Chondrocyte (in vitro differentiated cells): ENCODE data around the gene CFAP298. TPM values are rescaled to one million over a fixed set of nuclear protein-coding genes. Genes with fewer than 3 reads are reported as not detected.

Source experiments
- DNase-seq: peaks from one replicate; pipeline ENCODE4 v3.0.0; 2021; ENCODE audit warnings: mixed read lengths, low spot score
- H3K27ac Mint-ChIP-seq: one replicate; pipeline ENCODE4 v1.8.0; 2021; ENCODE audit warnings: mild to moderate bottlenecking, moderate library complexity, mixed read lengths; ENCODE audit not compliant: unreplicated experiment
- H3K27me3 Mint-ChIP-seq: 2 replicates; pipeline ENCODE4 v1.8.0; 2021; ENCODE audit warnings: low read depth, mixed read lengths
- H3K36me3 Mint-ChIP-seq: 2 replicates; pipeline ENCODE4 v1.8.0; 2021; ENCODE audit warnings: low read depth, mixed read lengths
- H3K4me1 Mint-ChIP-seq: 2 replicates; pipeline ENCODE4 v1.8.0; 2021; ENCODE audit warnings: low read depth, mild to moderate bottlenecking, mixed read lengths
- H3K4me3 Mint-ChIP-seq: one replicate; pipeline ENCODE4 v1.8.0; 2021; ENCODE audit warnings: mild to moderate bottlenecking, moderate library complexity, mixed read lengths; ENCODE audit not compliant: unreplicated experiment
- H3K9me3 Mint-ChIP-seq: 2 replicates; pipeline ENCODE4 v1.8.0; 2021; ENCODE audit warnings: low read depth, mixed read lengths
- total RNA-seq: library from RNA; stranded (reverse); gene quantifications from 3 replicates; pipeline ENCODE4 v1.2.1, GENCODE V29; 2021
- TF ChIP-seq, protein P1 (sequence below): fragments of 200-600 bp; sonication (generic); IDR thresholded peaks from 2 replicates; pipeline ENCODE4 v1.5.0; 2021; ENCODE audit warnings: antibody characterized with exemption, mild to moderate bottlenecking, moderate library complexity

The CFAP298 gene
- total RNA-seq, 1 donor from 2014 or later: 25.3 TPM

GRCh38 chr21:32595431-32595830 is 16.7 kb downstream of the CFAP298 start:
- H3K4me1 Mint-ChIP-seq: peaks cover 3% of the 10 kb centered on the region
- TF ChIP-seq, protein P1, sequence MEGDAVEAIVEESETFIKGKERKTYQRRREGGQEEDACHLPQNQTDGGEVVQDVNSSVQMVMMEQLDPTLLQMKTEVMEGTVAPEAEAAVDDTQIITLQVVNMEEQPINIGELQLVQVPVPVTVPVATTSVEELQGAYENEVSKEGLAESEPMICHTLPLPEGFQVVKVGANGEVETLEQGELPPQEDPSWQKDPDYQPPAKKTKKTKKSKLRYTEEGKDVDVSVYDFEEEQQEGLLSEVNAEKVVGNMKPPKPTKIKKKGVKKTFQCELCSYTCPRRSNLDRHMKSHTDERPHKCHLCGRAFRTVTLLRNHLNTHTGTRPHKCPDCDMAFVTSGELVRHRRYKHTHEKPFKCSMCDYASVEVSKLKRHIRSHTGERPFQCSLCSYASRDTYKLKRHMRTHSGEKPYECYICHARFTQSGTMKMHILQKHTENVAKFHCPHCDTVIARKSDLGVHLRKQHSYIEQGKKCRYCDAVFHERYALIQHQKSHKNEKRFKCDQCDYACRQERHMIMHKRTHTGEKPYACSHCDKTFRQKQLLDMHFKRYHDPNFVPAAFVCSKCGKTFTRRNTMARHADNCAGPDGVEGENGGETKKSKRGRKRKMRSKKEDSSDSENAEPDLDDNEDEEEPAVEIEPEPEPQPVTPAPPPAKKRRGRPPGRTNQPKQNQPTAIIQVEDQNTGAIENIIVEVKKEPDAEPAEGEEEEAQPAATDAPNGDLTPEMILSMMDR: no peak
- no peaks in the 10 kb centered on the region for H3K27me3 Mint-ChIP-seq
- peak; percentile 59 for DNase-seq
- H3K4me3 Mint-ChIP-seq: no peak overlapping the region
- H3K9me3 Mint-ChIP-seq: no peaks in the 10 kb centered on the region
- H3K36me3 Mint-ChIP-seq: peaks cover 4% of the 10 kb centered on the region
- no peak overlapping the region for H3K27ac Mint-ChIP-seq

- Mint-ChIP-seq H3K27ac (no peak overlapping the region), H3K4me1 (peaks cover 3% of the 10 kb centered on the region), H3K27me3 (no peaks in the 10 kb centered on the region), H3K36me3 (no peaks in the 10 kb centered on the region), H3K4me3 (no peak overlapping the region), H3K9me3 (no peaks in the 10 kb centered on the region)
- peak; percentile 41 for DNase-seq
- TF ChIP-seq, protein P1: no peak
Observed at GRCh38 chr21:32593690-32594089, 18.5 kb downstream of the CFAP298 start.

GRCh38 chr21:32592929-32593502 is 19.2 kb downstream of the CFAP298 start:
- TF ChIP-seq, protein P1: no peak
- Mint-ChIP-seq H3K9me3 (no peaks in the 10 kb centered on the region), H3K4me1 (peaks cover 3% of the 10 kb centered on the region), H3K27ac (no peak overlapping the region), H3K27me3 (no peaks in the 10 kb centered on the region), H3K4me3 (no peak overlapping the region), H3K36me3 (no peaks in the 10 kb centered on the region)
- peak; percentile 43 for DNase-seq

DNA sequence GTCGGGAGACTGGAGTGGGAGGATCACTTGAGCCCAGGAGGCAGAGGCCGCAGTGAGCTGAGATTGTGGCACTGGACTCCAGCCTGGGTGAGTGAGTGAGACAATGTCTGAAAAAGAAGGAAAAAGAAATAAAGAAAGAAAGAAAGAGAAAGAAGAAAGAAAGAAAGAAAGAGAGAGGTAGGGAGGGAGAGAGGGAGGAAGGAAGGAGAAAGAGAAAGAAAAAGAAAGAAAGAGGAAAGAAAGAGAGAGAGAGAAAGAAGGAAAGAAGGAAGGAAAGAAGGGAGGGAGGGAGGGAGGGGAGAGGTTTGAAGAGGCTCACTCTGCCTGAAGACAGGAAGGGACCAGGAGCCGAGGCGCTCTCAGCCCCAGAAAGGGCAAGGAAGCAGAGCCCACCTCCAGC is 22.0 kb downstream of the CFAP298 start:
- peaks cover 4% of the 10 kb centered on the region for H3K27me3 Mint-ChIP-seq
- no peaks in the 10 kb centered on the region for H3K9me3 Mint-ChIP-seq
- DNase-seq: no peak
- TF ChIP-seq, protein P1: no peak
- H3K27ac Mint-ChIP-seq: no peak overlapping the region
- H3K36me3 Mint-ChIP-seq: no peaks in the 10 kb centered on the region
- H3K4me1 Mint-ChIP-seq: no peaks in the 10 kb centered on the region
- no peak overlapping the region for H3K4me3 Mint-ChIP-seq

DNA sequence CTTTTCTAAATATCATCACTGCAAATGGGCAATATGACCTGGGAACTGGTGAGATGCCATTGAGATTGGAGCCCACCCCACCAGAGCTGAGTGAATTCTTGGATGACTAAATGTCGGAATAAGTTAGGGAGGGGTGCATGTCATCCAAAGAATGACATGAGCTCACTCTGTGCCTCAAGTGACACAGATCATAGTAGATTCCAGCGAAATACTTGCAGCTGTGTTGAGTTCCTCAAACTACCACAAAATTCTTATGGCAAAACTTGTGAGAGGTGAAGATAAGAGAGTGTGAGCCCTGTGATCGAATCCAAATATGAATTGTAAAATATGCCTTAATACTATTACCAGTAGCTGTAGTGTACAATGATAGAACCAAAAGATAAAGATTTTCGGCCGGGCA is 24.5 kb downstream of the CFAP298 start:
- Mint-ChIP-seq H3K27me3 (peaks cover 9% of the 10 kb centered on the region), H3K4me3 (no peak overlapping the region), H3K4me1 (no peaks in the 10 kb centered on the region), H3K9me3 (no peaks in the 10 kb centered on the region), H3K36me3 (no peaks in the 10 kb centered on the region), H3K27ac (no peak overlapping the region)
- DNase-seq: no peak
- TF ChIP-seq, protein P1: no peak
